Naive thymus-derived CD4-positive, alpha-beta T cell (primary cell): Measurements from ENCODE around the gene AKAP11. TPM values are rescaled to one million over a fixed set of nuclear protein-coding genes. Genes with fewer than 3 reads are reported as not detected.

Experiments used
- ATAC-seq: fragments of 150-1000 bp; cut with Tn5 transposase; 2 replicates; pipeline ENCODE4 v1.10.0; 2021; ENCODE audit warnings: mild to moderate bottlenecking, moderate library complexity
- CTCF ChIA-PET: fragments of 350-600 bp; sonication (Branson Sonifier 250); formaldehyde crosslinking; loops from one replicate; lab custom pipeline; 2021; ENCODE audit warnings: antibody characterized with exemption; lab: Charles Lee
- POLR2A ChIA-PET: fragments of 350-600 bp; sonication (Branson Sonifier 250); formaldehyde crosslinking; loops from one replicate; lab custom pipeline; 2021; ENCODE audit warnings: antibody characterized with exemption, inconsistent platforms; lab: Charles Lee
- DNase-seq, 9 donors: peaks; one replicate each; pipeline versions ENCODE4 v3.0.0 to v3.0.0-alpha.2; 2020 to 2022; ENCODE audit warnings: mixed read lengths in 1 of 9
- H3K27ac ChIP-seq: one replicate; pipeline ENCODE4 v1.7.0; 2013; ENCODE audit warnings: mild to moderate bottlenecking, low read depth, low read length, moderate library complexity
- H3K27me3 ChIP-seq, 2 donors: one replicate each; pipeline ENCODE4 v1.7.0; 2013; ENCODE audit warnings: low read length in 2 of 2, mild to moderate bottlenecking in 2 of 2, moderate library complexity in 2 of 2; ENCODE audit not compliant: control insufficient read depth in 2 of 2, insufficient read depth in 2 of 2
- H3K36me3 ChIP-seq, 3 experiments: 1 replicate in 2 of 3; 2 replicates in 1 of 3; pipeline ENCODE4 v1.7.0; 2013; ENCODE audit warnings: low read length in 3 of 3, mild to moderate bottlenecking in 3 of 3, moderate library complexity in 1 of 3; ENCODE audit not compliant: insufficient read depth in 3 of 3, control insufficient read depth in 2 of 3
- H3K4me1 ChIP-seq, 2 donors: one replicate each; pipeline ENCODE4 v1.7.0; 2013; ENCODE audit warnings: low read length in 2 of 2, mild to moderate bottlenecking in 2 of 2, moderate library complexity in 1 of 2; ENCODE audit not compliant: control insufficient read depth in 2 of 2, insufficient read depth in 2 of 2
- H3K4me3 ChIP-seq: 2 replicates; pipeline ENCODE4 v1.7.0; 2013; ENCODE audit warnings: mild to moderate bottlenecking, low read length
- H3K9me3 ChIP-seq, 3 experiments: 1 replicate in 2 of 3; 2 replicates in 1 of 3; pipeline ENCODE4 v1.7.0; 2013; ENCODE audit warnings: low read length in 3 of 3; ENCODE audit not compliant: control insufficient read depth in 2 of 3
- H3K27ac Mint-ChIP-seq, 9 donors: one replicate each; pipeline ENCODE4 v1.8.0; 2020 to 2022; ENCODE audit warnings: mixed read lengths in 9 of 9, mild to moderate bottlenecking in 8 of 9, moderate library complexity in 5 of 9, inconsistent platforms in 2 of 9
- H3K27me3 Mint-ChIP-seq, 5 donors: one replicate each; pipeline ENCODE4 v1.8.0; 2021 to 2022; ENCODE audit warnings: mixed read lengths in 5 of 5, mild to moderate bottlenecking in 1 of 5
- H3K36me3 Mint-ChIP-seq, 5 donors: one replicate each; pipeline ENCODE4 v1.8.0; 2020 to 2022; ENCODE audit warnings: mixed read lengths in 5 of 5, mild to moderate bottlenecking in 3 of 5, inconsistent platforms in 1 of 5
- H3K4me1 Mint-ChIP-seq, 7 donors: one replicate each; pipeline ENCODE4 v1.8.0; 2020 to 2022; ENCODE audit warnings: mixed read lengths in 7 of 7, mild to moderate bottlenecking in 3 of 7, inconsistent platforms in 1 of 7
- H3K4me3 Mint-ChIP-seq, 10 donors: one replicate each; pipeline ENCODE4 v1.8.0; 2020 to 2022; ENCODE audit warnings: mild to moderate bottlenecking in 10 of 10, mixed read lengths in 10 of 10, moderate library complexity in 6 of 10, inconsistent platforms in 2 of 10
- H3K9me3 Mint-ChIP-seq, 11 donors: one replicate each; pipeline ENCODE4 v1.8.0; 2020 to 2022; ENCODE audit warnings: mixed read lengths in 11 of 11, mild to moderate bottlenecking in 4 of 11, inconsistent platforms in 1 of 11, moderate library complexity in 1 of 11
- intact Hi-C, 2 donors: fragments of 100-400 bp; cut with micrococcal nuclease; formaldehyde crosslinking; loops; one replicate each; pipeline ENCODE4 v1.15.1; 2023
- polyA plus RNA-seq, 2 donors: library from polyadenylated mRNA; unstranded; fragments of 300-500 nt; fragmentation: Illumina TruSeq; gene quantifications; one replicate each; pipeline ENCODE4 v1.2.3, GENCODE V29; 2021
- total RNA-seq, 6 experiments: library from RNA in 5 of 6; stranded (reverse) in 5 of 6; gene quantifications; 1 replicate in 5 of 6; 2 replicates in 1 of 6; pipeline ENCODE4 v1.2.3 and lab custom pipeline; 2021 to 2026

Gene AKAP11
- total and polyA plus RNA-seq, 7 experiments from 2014 or later, result 2.6 to 42.1 (median 23.5) TPM

DNA sequence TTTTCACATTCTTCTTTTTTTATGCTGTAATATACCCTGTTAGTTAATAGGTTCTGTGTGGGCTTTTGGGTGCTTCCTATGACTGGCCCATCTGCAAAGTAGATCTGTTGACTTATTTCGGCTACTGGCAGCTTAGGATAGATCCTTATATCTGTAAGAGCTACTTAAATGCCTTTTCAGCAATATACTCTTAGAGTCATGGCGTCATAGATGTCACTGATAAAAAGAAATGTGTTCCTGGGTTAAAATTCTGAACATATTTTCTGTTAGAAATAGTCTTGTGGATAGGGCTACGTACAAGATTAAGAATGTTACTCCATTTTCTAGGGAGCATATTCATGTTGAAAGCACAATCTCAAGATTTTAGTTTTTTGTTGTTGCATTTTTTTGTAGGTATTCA lies 4.7 kb downstream of the AKAP11 start:
- no peak overlapping the region for H3K4me3 ChIP-seq
- peak overlapping the region in 6 of 10 donors; percentile 19 to 58 (median 26) for H3K4me3 Mint-ChIP-seq
- ChIA-PET POLR2A (no interaction called here), CTCF (interaction anchor here (0.6 kb wide), 1 partner anchor 35 kb away, joined by 5 read pairs; no protein-coding TSS in a partner anchor)
- peaks cover 0 to 49% (median 42%) of the 10 kb centered on the region in 7 donors for H3K4me1 Mint-ChIP-seq
- peak overlapping the region; percentile 22 for H3K27ac ChIP-seq
- no peaks in the 10 kb centered on the region for H3K27me3 ChIP-seq
- H3K36me3 Mint-ChIP-seq, result peaks cover 0 to 16% (median 0%) of the 10 kb centered on the region in 5 donors
- no peak for DNase-seq
- peak overlapping the region in 6 of 9 donors; percentile 2 to 58 (median 20) for H3K27ac Mint-ChIP-seq
- peaks cover 21 to 41% of the 10 kb centered on the region in 2 donors for H3K4me1 ChIP-seq
- no peak for ATAC-seq
- no peaks in the 10 kb centered on the region for H3K27me3 Mint-ChIP-seq
- H3K9me3 ChIP-seq, result no peaks in the 10 kb centered on the region
- H3K9me3 Mint-ChIP-seq, result peaks cover 0 to 2% (median 0%) of the 10 kb centered on the region in 11 donors
- intact Hi-C loops, result loop anchor here (5.0 to 10.0 kb wide), 4 partner anchors 116 to 1868 kb away; partner anchors contain the start of genes CCDC122 (in 1 of the 2) and LACC1 (in 1 of the 2)
- peaks cover 0 to 4% (median 0%) of the 10 kb centered on the region in 3 experiments for H3K36me3 ChIP-seq

DNA sequence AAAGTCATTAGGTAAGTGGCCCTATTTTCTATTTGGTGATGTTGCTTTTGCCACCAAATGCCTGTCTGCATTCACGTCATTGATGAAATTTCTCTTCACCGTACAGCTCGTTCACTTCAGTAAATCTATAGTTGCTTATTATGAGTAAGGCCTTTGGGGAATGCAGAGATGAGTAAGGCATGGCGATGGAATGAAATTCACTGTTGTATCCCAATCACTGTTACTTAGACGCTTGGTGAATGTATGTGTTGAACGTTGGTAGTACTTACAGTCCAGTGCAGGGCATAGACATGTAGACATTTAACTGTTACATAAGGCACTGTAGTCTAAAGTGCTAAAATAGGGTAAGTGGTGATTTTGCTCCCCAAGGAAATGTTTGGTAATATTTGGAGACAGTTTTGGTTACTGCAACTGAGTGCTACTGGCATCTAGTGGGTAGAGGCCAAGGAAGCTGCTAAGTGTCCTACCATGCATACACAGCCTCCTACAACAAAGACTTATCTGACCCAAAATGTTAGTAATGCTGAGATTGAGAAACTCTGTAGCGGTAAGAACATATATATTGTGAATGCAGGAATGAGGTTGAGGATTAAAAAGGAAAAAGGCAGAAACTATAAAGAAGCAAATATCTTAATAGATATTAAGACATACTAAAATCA lies 5.8 kb downstream of the AKAP11 start:
- H3K27ac Mint-ChIP-seq, result peak overlapping the region in 7 of 9 donors; percentile 7 to 62 (median 9)
- H3K4me1 ChIP-seq, result peaks cover 21 to 41% of the 10 kb centered on the region in 2 donors
- POLR2A ChIA-PET, result no interaction called here

DNA sequence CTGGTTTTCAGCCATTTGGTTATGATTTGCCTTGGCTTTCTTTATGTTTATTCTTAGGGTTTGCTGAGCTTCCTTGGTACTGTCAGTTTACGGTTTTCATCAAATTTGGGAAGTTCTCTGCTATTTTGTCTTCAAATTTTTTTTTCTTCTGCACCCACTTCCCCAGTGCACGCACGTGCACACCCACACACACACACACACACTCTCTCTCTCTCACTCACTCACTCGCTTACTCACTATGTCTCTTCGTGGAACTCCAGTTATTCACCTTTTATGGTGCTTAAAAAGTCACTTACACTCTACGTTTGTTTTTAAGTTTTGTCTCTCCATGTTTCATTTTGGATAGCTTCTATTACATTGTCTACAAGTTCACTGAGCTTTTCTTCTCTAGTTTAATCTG lies 7.1 kb downstream of the AKAP11 start:
- Mint-ChIP-seq H3K27me3 (no peaks in the 10 kb centered on the region), H3K4me3 (no peak overlapping the region), H3K36me3 (peaks cover 0 to 19% (median 0%) of the 10 kb centered on the region in 5 donors), H3K9me3 (no peaks in the 10 kb centered on the region), H3K4me1 (peaks cover 19 to 52% (median 45%) of the 10 kb centered on the region in 7 donors), H3K27ac (no peak overlapping the region)
- H3K9me3 ChIP-seq, result no peaks in the 10 kb centered on the region
- CTCF ChIA-PET, result no interaction called here
- peaks cover 17 to 29% of the 10 kb centered on the region in 2 donors for H3K4me1 ChIP-seq
- H3K27ac ChIP-seq, result no peak overlapping the region
- no peaks in the 10 kb centered on the region for H3K27me3 ChIP-seq
- peak; percentile 55 for ATAC-seq
- no peak overlapping the region for H3K4me3 ChIP-seq
- intact Hi-C loops, result loop anchor here (5.0 to 10.0 kb wide), 4 partner anchors 113 to 1866 kb away; partner anchors contain the start of genes CCDC122 (in 1 of the 2) and LACC1 (in 1 of the 2)
- POLR2A ChIA-PET, result interaction anchor here (0.6 kb wide), 1 partner anchor 116 kb away, joined by 3 read pairs; no protein-coding TSS in a partner anchor
- H3K36me3 ChIP-seq, result peaks cover 0 to 3% (median 0%) of the 10 kb centered on the region in 3 experiments
- DNase-seq, result peak in 5 of 9 donors; percentile 9 to 35 (median 28)

More for the DNA sequence above, 5.8 kb downstream of the AKAP11 start:
- no peak for ATAC-seq
- peaks cover 6 to 54% (median 46%) of the 10 kb centered on the region in 7 donors for H3K4me1 Mint-ChIP-seq
- no peaks in the 10 kb centered on the region for H3K27me3 ChIP-seq
- no peaks in the 10 kb centered on the region for H3K27me3 Mint-ChIP-seq
- intact Hi-C loops, result loop anchor here (5.0 to 10.0 kb wide), 4 partner anchors 115 to 1867 kb away; partner anchors contain the start of genes CCDC122 (in 1 of the 2) and LACC1 (in 1 of the 2)
- peaks cover 0 to under 1% (median 0%) of the 10 kb centered on the region in 11 donors for H3K9me3 Mint-ChIP-seq
- no peaks in the 10 kb centered on the region for H3K9me3 ChIP-seq
- DNase-seq, result no peak
- no peak overlapping the region for H3K27ac ChIP-seq
- no peak overlapping the region for H3K4me3 ChIP-seq
- H3K4me3 Mint-ChIP-seq, result peak overlapping the region in 6 of 10 donors; percentile 1 to 38 (median 26)
- H3K36me3 Mint-ChIP-seq, result peaks cover 0 to 19% (median 0%) of the 10 kb centered on the region in 5 donors
- CTCF ChIA-PET, result no interaction called here
- no peaks in the 10 kb centered on the region for H3K36me3 ChIP-seq

DNA sequence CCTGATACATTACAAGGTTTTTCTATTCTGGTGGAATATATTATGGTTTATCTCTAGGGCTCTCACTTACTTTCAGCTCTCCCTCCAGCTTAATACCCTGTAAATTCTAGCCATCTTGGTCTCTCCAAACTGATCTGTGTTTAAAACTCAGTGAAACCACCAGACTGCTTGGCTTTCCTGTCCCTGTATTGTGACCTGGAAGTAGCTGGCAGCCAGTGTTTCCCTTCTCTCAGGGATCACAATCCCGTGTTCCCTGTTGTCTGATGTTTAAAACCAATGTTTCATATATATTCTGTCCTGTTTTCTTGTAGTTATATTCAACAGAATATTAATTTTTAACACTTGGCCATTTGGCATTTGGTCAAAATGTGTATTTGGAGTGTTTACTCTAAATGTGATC lies 8.0 kb downstream of the AKAP11 start:
- Histone ChIP-seq H3K27ac (no peak overlapping the region), H3K4me3 (no peak overlapping the region), H3K27me3 (no peaks in the 10 kb centered on the region), H3K9me3 (no peaks in the 10 kb centered on the region), H3K36me3 (peaks cover 0 to 6% (median 0%) of the 10 kb centered on the region in 3 experiments), H3K4me1 (peaks cover 16 to 29% of the 10 kb centered on the region in 2 donors)
- Mint-ChIP-seq H3K27me3 (no peaks in the 10 kb centered on the region), H3K36me3 (peaks cover 0 to 19% (median 0%) of the 10 kb centered on the region in 5 donors), H3K9me3 (no peaks in the 10 kb centered on the region), H3K27ac (no peak overlapping the region), H3K4me1 (peaks cover 28 to 48% (median 46%) of the 10 kb centered on the region in 7 donors), H3K4me3 (no peak overlapping the region)
- ChIA-PET POLR2A (interaction anchor here (0.8 kb wide), 1 partner anchor 305 kb away, joined by 4 read pairs; no protein-coding TSS in a partner anchor), CTCF (no interaction called here)
- no peak for DNase-seq
- ATAC-seq, result no peak
- intact Hi-C loops, result loop anchor here (5.0 to 10.0 kb wide), 4 partner anchors 112 to 1865 kb away; partner anchors contain the start of genes CCDC122 (in 1 of the 2) and LACC1 (in 1 of the 2)

DNA sequence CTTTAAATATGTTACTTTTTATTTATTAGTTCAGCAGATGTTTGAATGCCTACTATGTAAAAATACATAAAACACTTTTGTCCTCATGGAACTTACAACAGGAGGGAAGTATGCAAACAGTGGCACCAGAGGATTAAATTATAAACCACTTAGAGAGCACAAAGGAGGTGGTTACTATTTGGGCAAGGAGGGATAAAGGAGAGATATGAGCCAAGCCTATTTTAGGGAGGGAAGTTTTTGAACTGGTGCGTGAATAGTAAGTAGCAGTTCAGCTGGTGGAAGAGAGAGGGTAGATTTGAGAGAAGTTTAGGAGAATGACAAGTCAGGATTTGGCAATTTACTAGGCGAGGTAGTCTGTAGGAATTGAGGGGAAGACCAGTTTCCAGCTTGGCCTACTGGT lies 8.6 kb downstream of the AKAP11 start:
- CTCF ChIA-PET, result no interaction called here
- no peaks in the 10 kb centered on the region for H3K27me3 ChIP-seq
- peaks cover 0 to 17% (median 3%) of the 10 kb centered on the region in 5 donors for H3K36me3 Mint-ChIP-seq
- H3K36me3 ChIP-seq, result peaks cover 0 to 8% (median 0%) of the 10 kb centered on the region in 3 experiments
- no peak for ATAC-seq
- POLR2A ChIA-PET, result no interaction called here
- H3K4me3 Mint-ChIP-seq, result no peak overlapping the region
- H3K4me1 Mint-ChIP-seq, result peaks cover 28 to 48% (median 43%) of the 10 kb centered on the region in 7 donors
- H3K4me3 ChIP-seq, result no peak overlapping the region
- no peak for DNase-seq
- H3K4me1 ChIP-seq, result peaks cover 10 to 23% of the 10 kb centered on the region in 2 donors
- no peaks in the 10 kb centered on the region for H3K27me3 Mint-ChIP-seq
- intact Hi-C loops, result no loop called here
- H3K9me3 Mint-ChIP-seq, result no peaks in the 10 kb centered on the region
- no peaks in the 10 kb centered on the region for H3K9me3 ChIP-seq
- no peak overlapping the region for H3K27ac ChIP-seq
- no peak overlapping the region for H3K27ac Mint-ChIP-seq

DNA sequence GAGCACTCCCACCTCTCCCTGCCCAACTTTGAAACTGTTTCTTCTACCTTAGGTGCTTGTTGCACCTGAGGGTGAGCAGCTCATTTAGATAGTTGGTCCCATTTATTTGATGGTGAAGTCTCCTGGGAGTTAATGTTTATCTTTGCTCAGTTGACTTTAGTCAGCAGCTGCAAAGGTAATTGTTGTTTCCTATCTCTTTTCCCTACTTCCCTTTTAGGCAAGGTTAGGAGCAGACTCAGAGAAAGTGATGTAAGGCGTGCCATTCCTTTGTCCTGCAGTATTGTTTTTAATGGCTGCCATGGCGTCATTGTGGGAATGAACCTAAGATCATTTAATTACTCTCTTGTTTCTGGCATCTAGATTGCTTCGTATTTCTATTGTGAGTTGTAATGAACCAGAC lies 11.6 kb downstream of the AKAP11 start:
- peak overlapping the region in 3 of 10 donors; percentile 13 to 46 (median 27) for H3K4me3 Mint-ChIP-seq
- ChIA-PET POLR2A (interaction anchor here (1.7 kb wide), 1 partner anchor 11 kb away, joined by 9 read pairs; the partner anchor contains the start of gene AKAP11), CTCF (no interaction called here)
- no peak for DNase-seq
- Histone ChIP-seq H3K4me3 (no peak overlapping the region), H3K27me3 (no peaks in the 10 kb centered on the region), H3K27ac (no peak overlapping the region), H3K9me3 (no peaks in the 10 kb centered on the region), H3K4me1 (peaks cover 6 to 8% of the 10 kb centered on the region in 2 donors), H3K36me3 (peaks cover 6 to 25% (median 15%) of the 10 kb centered on the region in 3 experiments)
- intact Hi-C loops, result no loop called here
- no peak overlapping the region for H3K27ac Mint-ChIP-seq
- H3K27me3 Mint-ChIP-seq, result no peaks in the 10 kb centered on the region
- no peak for ATAC-seq
- H3K9me3 Mint-ChIP-seq, result no peaks in the 10 kb centered on the region
- peaks cover 4 to 25% (median 18%) of the 10 kb centered on the region in 5 donors for H3K36me3 Mint-ChIP-seq
- H3K4me1 Mint-ChIP-seq, result peaks cover 14 to 51% (median 48%) of the 10 kb centered on the region in 7 donors
